ENCODE measurements around the gene ABCB8.

DNA sequence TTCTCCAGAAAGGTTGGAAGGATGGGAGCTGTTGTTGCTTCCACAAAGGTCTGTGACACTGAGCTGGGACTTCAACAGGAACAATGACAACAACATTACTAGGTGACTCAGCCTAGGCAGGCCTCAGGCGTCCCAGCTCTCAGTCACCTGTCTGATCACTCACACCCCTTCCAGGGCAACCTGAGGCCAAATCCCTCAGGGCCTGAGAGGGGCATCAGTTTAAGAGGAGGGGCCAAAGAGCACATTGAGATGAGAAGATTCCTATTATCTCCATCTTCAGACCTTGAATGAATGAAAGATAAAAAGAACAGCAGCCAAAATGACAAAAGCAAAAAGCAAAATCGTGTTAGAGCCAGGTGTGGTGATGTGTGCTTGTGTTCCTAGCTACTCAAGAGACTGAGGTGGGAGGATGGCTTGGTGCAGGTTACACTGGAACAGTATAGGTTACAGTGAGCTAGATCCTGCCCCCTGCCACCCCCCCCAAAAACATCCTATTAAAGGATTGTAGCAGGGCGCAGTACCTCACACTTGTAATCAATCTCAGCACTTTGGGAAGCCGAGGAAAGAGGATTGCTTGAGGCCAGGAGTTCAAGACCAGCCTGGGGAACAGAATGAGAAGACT, 3.7 kb upstream of the ABCB8 start, which contains the start of gene ATG9B:
- TF ChIP-seq, protein P1, sequence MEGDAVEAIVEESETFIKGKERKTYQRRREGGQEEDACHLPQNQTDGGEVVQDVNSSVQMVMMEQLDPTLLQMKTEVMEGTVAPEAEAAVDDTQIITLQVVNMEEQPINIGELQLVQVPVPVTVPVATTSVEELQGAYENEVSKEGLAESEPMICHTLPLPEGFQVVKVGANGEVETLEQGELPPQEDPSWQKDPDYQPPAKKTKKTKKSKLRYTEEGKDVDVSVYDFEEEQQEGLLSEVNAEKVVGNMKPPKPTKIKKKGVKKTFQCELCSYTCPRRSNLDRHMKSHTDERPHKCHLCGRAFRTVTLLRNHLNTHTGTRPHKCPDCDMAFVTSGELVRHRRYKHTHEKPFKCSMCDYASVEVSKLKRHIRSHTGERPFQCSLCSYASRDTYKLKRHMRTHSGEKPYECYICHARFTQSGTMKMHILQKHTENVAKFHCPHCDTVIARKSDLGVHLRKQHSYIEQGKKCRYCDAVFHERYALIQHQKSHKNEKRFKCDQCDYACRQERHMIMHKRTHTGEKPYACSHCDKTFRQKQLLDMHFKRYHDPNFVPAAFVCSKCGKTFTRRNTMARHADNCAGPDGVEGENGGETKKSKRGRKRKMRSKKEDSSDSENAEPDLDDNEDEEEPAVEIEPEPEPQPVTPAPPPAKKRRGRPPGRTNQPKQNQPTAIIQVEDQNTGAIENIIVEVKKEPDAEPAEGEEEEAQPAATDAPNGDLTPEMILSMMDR (IDR thresholded peaks at IDR 0.05), result no peak
- TF ChIP-seq POLR2A (IDR thresholded peaks at IDR 0.05), result no peak

Data from heart left ventricle (tissue), 13 donors.